ENCODE data around the gene FASTK.

- no peak for TF ChIP-seq CTCF (IDR thresholded peaks at IDR 0.05; ENCODE audit: insufficient read depth, low read depth, low read length)
- TF ChIP-seq EZH2 (IDR thresholded peaks at IDR 0.05; ENCODE audit: insufficient read depth, low read length), result no peak
Measured at GRCh38 chr7:151093748-151094147, 13.1 kb upstream of the FASTK start.

All from astrocyte (in vitro differentiated cells and primary cell).